Upper lobe of left lung (tissue), 6 donors: ENCODE measurements around the gene NT5DC2. TPM values are rescaled to one million over a fixed set of nuclear protein-coding genes. Genes with fewer than 3 reads are reported as not detected.
A peak's percentile ranks its signal among the peaks of the same experiment; 100 is the strongest.

Source experiments
- ATAC-seq, 2 donors: fragments of 200-7000 bp; cut with Tn5 transposase; one replicate each; pipeline ENCODE4 v1.9.1; 2022; ENCODE audit warnings: mild to moderate bottlenecking in 2 of 2, moderate library complexity in 2 of 2; ENCODE audit not compliant: low FRiP score in 2 of 2
- DNase-seq, 2 donors: peaks; one replicate each; pipeline ENCODE4 v3.0.0-alpha.2; 2019 to 2020
- H3K27ac ChIP-seq, 4 donors: fragments of 200-600 bp; sonication (generic); one replicate each; pipeline ENCODE4 v1.5.1; 2016 to 2019
- H3K27me3 ChIP-seq, 4 donors: fragments of 200-600 bp; sonication (generic); one replicate each; pipeline ENCODE4 v1.5.1; 2017 to 2019
- H3K36me3 ChIP-seq, 4 donors: fragments of 200-600 bp; sonication (generic); one replicate each; pipeline ENCODE4 v1.5.1; 2016 to 2019
- H3K4me1 ChIP-seq, 4 donors: fragments of 200-600 bp; sonication (generic); one replicate each; pipeline ENCODE4 v1.5.1; 2018 to 2019
- H3K4me3 ChIP-seq, 4 donors: fragments of 200-600 bp; sonication (generic); one replicate each; pipeline ENCODE4 v1.5.1; 2017 to 2019; ENCODE audit warnings: mild to moderate bottlenecking in 2 of 4, moderate library complexity in 1 of 4
- H3K9me3 ChIP-seq, 4 donors: fragments of 200-600 bp; sonication (generic); one replicate each; pipeline ENCODE4 v1.5.1; 2018 to 2019
- EP300 ChIP-seq, 4 donors: sonication (generic); formaldehyde crosslinking; IDR thresholded peaks; one replicate each; pipeline ENCODE4 v1.5.1; 2017; ENCODE audit warnings: antibody characterized with exemption in 4 of 4, control low read depth in 2 of 4
- POLR2A ChIP-seq, 4 donors: fragments of 450-650 bp; IDR thresholded peaks; one replicate each; pipeline ENCODE4 v1.5.1; 2016 to 2017; ENCODE audit warnings: antibody characterized with exemption in 4 of 4, mild to moderate bottlenecking in 2 of 4
- POLR2AphosphoS5 ChIP-seq, 2 donors: sonication (generic); formaldehyde crosslinking; IDR thresholded peaks; one replicate each; pipeline ENCODE4 v1.5.1; 2017; ENCODE audit warnings: antibody characterized with exemption in 2 of 2
- WGBS, 2 donors: methylation state at CpG; one replicate each; pipeline ENCODE4 v1.1.5; 2017 to 2018; 5-methylcytosine and 5-hydroxymethylcytosine counted together
- total RNA-seq, 6 donors: library from RNA; depleted of rRNA in 4 of 6; stranded (reverse); fragments of >200 nt in 4 of 6; gene quantifications; one replicate each; pipeline versions ENCODE4 v1.1.0 to v1.2.1, GENCODE V29; 2016 to 2021
- TF ChIP-seq, protein P1 (sequence below), 6 experiments: fragments of 450-650 bp in 4 of 6; fragments of 200-600 bp in 2 of 6; sonication (generic) in 2 of 6; IDR thresholded peaks; one replicate each; pipeline ENCODE4 v1.5.1; 2016 to 2019; ENCODE audit warnings: antibody characterized with exemption in 6 of 6
- donor health status: DM: no; HTN: no; CAD: no; lungs with moderate emphysema.
- donor health status: DM: no; HTN: yes; CAD: no; lungs with severe emphysema.

The NT5DC2 gene
- total RNA-seq, 6 donors from 2014 or later = 27.3 to 113 (median 46.2) TPM

DNA sequence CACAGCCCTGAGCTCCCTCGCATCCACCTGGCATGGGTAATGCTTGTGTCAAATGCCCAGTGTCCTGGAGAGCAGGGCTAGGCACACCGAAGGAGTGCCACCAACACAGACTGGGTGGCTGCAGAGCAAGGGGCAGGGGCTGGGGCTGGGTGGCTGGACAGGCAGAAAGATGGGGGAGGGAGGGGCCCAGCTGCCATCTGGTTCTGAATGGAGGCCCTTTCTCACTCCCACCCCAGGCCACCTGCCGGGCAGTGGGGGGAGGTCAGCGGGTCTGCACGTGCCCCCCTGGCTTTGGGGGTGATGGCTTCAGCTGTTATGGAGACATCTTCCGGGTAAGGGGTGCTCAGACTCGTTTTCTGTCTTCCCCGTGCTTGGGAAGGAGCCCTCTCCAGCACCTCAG, 21.6 kb downstream of the NT5DC2 start:
- Histone ChIP-seq H3K4me1 (no peaks in the 10 kb centered on the region), H3K36me3 (peaks cover 0 to 43% (median 0%) of the 10 kb centered on the region in 4 donors), H3K27ac (no peak overlapping the region), H3K9me3 (no peaks in the 10 kb centered on the region), H3K4me3 (no peak overlapping the region), H3K27me3 (no peaks in the 10 kb centered on the region)
- ATAC-seq (no peak), DNase-seq (peak in 1 of 2 donors; percentile 60)
- TF ChIP-seq, protein P1, sequence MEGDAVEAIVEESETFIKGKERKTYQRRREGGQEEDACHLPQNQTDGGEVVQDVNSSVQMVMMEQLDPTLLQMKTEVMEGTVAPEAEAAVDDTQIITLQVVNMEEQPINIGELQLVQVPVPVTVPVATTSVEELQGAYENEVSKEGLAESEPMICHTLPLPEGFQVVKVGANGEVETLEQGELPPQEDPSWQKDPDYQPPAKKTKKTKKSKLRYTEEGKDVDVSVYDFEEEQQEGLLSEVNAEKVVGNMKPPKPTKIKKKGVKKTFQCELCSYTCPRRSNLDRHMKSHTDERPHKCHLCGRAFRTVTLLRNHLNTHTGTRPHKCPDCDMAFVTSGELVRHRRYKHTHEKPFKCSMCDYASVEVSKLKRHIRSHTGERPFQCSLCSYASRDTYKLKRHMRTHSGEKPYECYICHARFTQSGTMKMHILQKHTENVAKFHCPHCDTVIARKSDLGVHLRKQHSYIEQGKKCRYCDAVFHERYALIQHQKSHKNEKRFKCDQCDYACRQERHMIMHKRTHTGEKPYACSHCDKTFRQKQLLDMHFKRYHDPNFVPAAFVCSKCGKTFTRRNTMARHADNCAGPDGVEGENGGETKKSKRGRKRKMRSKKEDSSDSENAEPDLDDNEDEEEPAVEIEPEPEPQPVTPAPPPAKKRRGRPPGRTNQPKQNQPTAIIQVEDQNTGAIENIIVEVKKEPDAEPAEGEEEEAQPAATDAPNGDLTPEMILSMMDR (IDR thresholded peaks at IDR 0.05) = no peak
- TF ChIP-seq POLR2AphosphoS5 (IDR thresholded peaks at IDR 0.05) = no peak
- TF ChIP-seq EP300 (IDR thresholded peaks at IDR 0.05) = no peak
- TF ChIP-seq POLR2A (IDR thresholded peaks at IDR 0.05) = no peak
- WGBS, 2 donors = 71 to 84% methylated on average over 8 of the region's 8 CpGs

DNA sequence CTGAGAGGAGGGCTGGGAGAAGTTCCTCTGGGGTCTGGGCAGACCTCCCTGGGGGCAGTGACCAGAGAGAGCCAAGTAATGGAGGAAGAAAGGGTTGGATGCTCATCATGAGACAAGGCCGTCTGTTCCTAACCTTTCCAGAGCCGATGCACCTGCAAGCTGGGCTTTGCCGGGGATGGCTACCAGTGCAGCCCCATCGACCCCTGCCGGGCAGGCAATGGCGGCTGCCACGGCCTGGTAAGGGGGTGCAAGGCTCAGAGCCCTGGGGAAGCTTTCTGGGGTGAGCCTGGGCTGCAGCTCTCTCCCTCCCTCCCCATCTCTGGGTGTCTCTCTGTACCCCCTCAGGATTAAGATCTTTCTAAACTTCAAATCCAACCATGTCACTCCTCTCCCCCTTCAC, 22.1 kb downstream of the NT5DC2 start:
- no peaks in the 10 kb centered on the region for H3K27me3 ChIP-seq
- peaks cover 0 to 44% (median under 1%) of the 10 kb centered on the region in 4 donors for H3K36me3 ChIP-seq
- TF ChIP-seq EP300 (IDR thresholded peaks at IDR 0.05) = no peak
- TF ChIP-seq POLR2A (IDR thresholded peaks at IDR 0.05) = no peak
- TF ChIP-seq POLR2AphosphoS5 (IDR thresholded peaks at IDR 0.05) = no peak
- TF ChIP-seq, protein P1 (IDR thresholded peaks at IDR 0.05) = no peak
- WGBS, 2 donors = 97% methylated on average over 7 of the region's 7 CpGs; no CpG with 5 or more reads in 1 of the 2 donors
- no peaks in the 10 kb centered on the region for H3K4me1 ChIP-seq
- H3K9me3 ChIP-seq = no peaks in the 10 kb centered on the region
- no peak overlapping the region for H3K27ac ChIP-seq
- ATAC-seq (no peak), DNase-seq (peak in 1 of 2 donors; percentile 47)
- no peak overlapping the region for H3K4me3 ChIP-seq

DNA sequence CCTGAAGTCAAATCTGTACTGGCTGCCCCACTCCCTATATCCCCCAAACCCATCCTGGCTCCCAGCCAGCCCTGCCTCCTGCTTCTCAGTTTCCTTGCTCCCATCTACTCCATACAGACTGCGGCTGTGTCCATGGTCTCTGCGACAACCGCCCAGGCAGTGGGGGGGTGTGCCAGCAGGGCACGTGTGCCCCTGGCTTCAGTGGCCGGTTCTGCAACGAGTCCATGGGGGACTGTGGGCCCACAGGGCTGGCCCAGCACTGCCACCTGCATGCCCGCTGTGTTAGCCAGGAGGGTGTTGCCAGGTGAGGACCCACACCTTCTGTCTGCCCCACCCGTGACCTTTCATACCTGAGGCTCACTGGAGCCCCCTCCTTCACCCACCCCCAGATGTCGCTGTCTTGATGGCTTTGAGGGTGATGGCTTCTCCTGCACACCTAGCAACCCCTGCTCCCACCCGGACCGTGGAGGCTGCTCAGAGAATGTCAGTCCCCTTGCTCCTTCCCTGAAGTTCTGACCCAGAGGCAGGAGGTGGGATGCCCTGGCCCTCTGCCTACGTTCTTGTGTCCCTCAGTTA, 23.8 kb downstream of the NT5DC2 start:
- TF ChIP-seq POLR2A (IDR thresholded peaks at IDR 0.05) (no peak), POLR2AphosphoS5 (IDR thresholded peaks at IDR 0.05) (no peak), EP300 (IDR thresholded peaks at IDR 0.05) (no peak)
- TF ChIP-seq, protein P1 (IDR thresholded peaks at IDR 0.05) = no peak
- ATAC-seq = no peak
- H3K36me3 ChIP-seq = peaks cover 0 to 52% (median 7%) of the 10 kb centered on the region in 4 donors

DNA sequence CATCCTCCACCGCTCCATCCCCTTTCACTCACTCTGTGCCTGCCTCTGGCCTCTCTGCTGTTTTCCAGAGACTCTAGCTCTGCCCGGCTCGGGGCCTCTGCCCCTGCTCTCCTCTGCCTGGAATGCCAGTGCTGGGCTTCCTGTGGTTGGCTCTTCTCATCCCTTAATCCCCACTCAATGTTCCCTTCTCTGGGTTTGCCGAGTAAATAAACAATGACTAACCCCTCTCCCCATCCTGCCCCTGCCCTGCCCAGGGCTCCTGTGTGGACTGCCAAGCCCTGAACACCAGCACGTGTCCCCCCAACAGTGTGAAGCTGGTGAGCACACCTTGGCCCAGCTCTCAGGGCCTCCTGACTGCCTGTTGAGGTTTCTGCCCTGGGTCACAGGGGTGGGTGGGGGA, 26.3 kb downstream of the NT5DC2 start:
- Histone ChIP-seq H3K27me3 (no peaks in the 10 kb centered on the region), H3K4me1 (no peaks in the 10 kb centered on the region), H3K9me3 (no peaks in the 10 kb centered on the region), H3K27ac (no peak overlapping the region), H3K4me3 (no peak overlapping the region), H3K36me3 (peaks cover 0 to 53% (median 8%) of the 10 kb centered on the region in 4 donors)
- WGBS, 2 donors = 62 to 87% methylated on average over 5 of the region's 5 CpGs
- TF ChIP-seq POLR2A (IDR thresholded peaks at IDR 0.05) (no peak), EP300 (IDR thresholded peaks at IDR 0.05) (no peak), POLR2AphosphoS5 (IDR thresholded peaks at IDR 0.05) (no peak)
- TF ChIP-seq, protein P1 (IDR thresholded peaks at IDR 0.05) = no peak
- ATAC-seq (no peak), DNase-seq (peak in 1 of 2 donors; percentile 17)

More for the DNA sequence above, 23.8 kb downstream of the NT5DC2 start:
- Histone ChIP-seq H3K9me3 (no peaks in the 10 kb centered on the region), H3K27ac (no peak overlapping the region), H3K4me1 (no peaks in the 10 kb centered on the region), H3K4me3 (no peak overlapping the region), H3K27me3 (no peaks in the 10 kb centered on the region)
- 72 to 84% methylated on average over 9 to 11 of the region's 12 CpGs for whole genome bisulfite sequencing, 2 donors
- DNase-seq = peak in 1 of 2 donors; percentile 80
